Activated B cell treated with CpG ODN at 0.5 μM for 24 hours (primary cell): ENCODE data around the gene ISL1. TPM values are rescaled to one million over a fixed set of nuclear protein-coding genes. Genes with fewer than 3 reads are reported as not detected.

Source experiments
- ATAC-seq: fragments of 200-7000 bp; cut with Tn5 transposase; one replicate; pipeline ENCODE4 v1.10.0; 2021; ENCODE audit warnings: low read depth, mild to moderate bottlenecking, moderate library complexity
- CTCF ChIA-PET: fragments of 350-600 bp; sonication (Branson Sonifier 250); formaldehyde crosslinking; loops from one replicate; lab custom pipeline; 2021; ENCODE audit warnings: antibody characterized with exemption; lab: Charles Lee
- POLR2A ChIA-PET: fragments of 350-600 bp; sonication (Branson Sonifier 250); formaldehyde crosslinking; loops from one replicate; lab custom pipeline; 2021; ENCODE audit warnings: antibody characterized with exemption; lab: Charles Lee
- DNase-seq: peaks from one replicate; pipeline ENCODE4 v3.0.0; 2022
- H3K27ac Mint-ChIP-seq: one replicate; pipeline ENCODE4 v1.8.0; 2020; ENCODE audit warnings: mixed read lengths
- H3K27me3 Mint-ChIP-seq: one replicate; pipeline ENCODE4 v1.8.0; 2021; ENCODE audit warnings: mixed read lengths
- H3K36me3 Mint-ChIP-seq: one replicate; pipeline ENCODE4 v1.8.0; 2021; ENCODE audit warnings: low read depth, mixed read lengths
- H3K4me1 Mint-ChIP-seq: one replicate; pipeline ENCODE4 v1.8.0; 2021; ENCODE audit warnings: mixed read lengths
- H3K4me3 Mint-ChIP-seq: one replicate; pipeline ENCODE4 v1.8.0; 2020; ENCODE audit warnings: mild to moderate bottlenecking, mixed read lengths
- H3K9me3 Mint-ChIP-seq: one replicate; pipeline ENCODE4 v1.8.0; 2020; ENCODE audit warnings: mixed read lengths
- intact Hi-C: fragments of 100-400 bp; cut with micrococcal nuclease; formaldehyde crosslinking; loops from one replicate; pipeline ENCODE4 v1.15.1; 2024
- total RNA-seq: library from RNA; stranded (reverse); gene quantifications from 2 replicates; pipeline ENCODE4 v1.2.3, GENCODE V29; 2022
- TF ChIP-seq, protein P1 (sequence below): fragments of 200-600 bp; IDR thresholded peaks from one replicate; pipeline ENCODE4 v1.8.0; 2022; ENCODE audit warnings: antibody characterized with exemption, mild to moderate bottlenecking

The ISL1 gene
- total RNA-seq, 1 donor from 2014 or later = not detected

DNA sequence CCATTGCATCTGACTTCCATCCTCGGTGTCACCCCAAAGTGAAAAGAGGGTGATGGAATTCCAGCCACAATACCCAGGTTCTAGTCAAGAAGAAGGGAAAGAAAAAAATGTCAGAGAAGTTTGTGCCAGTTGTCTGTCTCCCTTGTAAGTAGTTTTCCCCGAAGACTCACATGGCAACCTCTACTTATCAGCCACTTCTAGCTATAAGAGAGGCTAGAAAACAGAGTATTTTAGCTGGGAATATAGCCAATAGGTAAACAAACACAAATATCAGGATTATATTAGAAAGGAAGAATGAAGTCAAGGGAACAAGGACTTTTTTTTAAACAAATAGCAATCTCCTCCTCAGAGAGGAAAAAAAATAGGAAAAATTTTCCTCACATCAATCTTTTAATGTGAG is 12.2 kb upstream of the ISL1 start:
- Mint-ChIP-seq H3K27ac (no peak overlapping the region), H3K4me3 (no peak overlapping the region), H3K36me3 (no peaks in the 10 kb centered on the region), H3K9me3 (peaks cover 2% of the 10 kb centered on the region), H3K4me1 (no peaks in the 10 kb centered on the region), H3K27me3 (no peaks in the 10 kb centered on the region)
- ChIA-PET POLR2A (no interaction called here), CTCF (no interaction called here)
- intact Hi-C loops = no loop called here
- no peak for DNase-seq
- TF ChIP-seq, protein P1, sequence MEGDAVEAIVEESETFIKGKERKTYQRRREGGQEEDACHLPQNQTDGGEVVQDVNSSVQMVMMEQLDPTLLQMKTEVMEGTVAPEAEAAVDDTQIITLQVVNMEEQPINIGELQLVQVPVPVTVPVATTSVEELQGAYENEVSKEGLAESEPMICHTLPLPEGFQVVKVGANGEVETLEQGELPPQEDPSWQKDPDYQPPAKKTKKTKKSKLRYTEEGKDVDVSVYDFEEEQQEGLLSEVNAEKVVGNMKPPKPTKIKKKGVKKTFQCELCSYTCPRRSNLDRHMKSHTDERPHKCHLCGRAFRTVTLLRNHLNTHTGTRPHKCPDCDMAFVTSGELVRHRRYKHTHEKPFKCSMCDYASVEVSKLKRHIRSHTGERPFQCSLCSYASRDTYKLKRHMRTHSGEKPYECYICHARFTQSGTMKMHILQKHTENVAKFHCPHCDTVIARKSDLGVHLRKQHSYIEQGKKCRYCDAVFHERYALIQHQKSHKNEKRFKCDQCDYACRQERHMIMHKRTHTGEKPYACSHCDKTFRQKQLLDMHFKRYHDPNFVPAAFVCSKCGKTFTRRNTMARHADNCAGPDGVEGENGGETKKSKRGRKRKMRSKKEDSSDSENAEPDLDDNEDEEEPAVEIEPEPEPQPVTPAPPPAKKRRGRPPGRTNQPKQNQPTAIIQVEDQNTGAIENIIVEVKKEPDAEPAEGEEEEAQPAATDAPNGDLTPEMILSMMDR = no peak
- ATAC-seq = no peak

DNA sequence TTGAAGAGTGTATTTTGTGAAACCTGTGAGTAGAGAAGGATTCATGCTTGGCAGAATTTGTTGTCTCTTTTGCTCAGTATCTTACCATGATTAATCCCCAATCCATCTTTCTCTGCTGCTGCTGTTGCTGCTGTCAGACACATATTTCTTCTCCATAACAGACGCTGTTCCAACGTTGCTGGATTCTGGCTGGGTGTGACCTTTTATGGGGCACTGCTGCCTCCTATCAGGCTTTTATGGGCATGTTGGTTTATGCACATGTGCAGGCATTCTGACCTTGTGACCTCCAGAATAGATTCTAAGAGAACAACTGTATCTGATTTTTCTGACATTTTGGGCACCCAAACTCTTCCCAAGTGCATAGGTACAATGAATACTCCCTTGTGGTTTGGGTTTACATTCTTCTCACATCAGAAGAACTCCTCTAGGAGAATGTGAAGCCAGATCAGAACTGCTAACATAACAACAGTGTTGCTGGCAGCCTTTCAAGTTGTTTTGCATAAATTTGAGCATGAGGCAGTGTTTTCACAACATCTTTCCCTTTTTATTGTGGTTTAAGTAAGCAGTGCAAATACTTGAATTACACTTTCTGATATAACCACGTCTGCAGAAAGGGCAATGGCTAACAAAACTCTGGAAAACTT is 9.2 kb upstream of the ISL1 start:
- intact Hi-C loops = no loop called here
- ATAC-seq (no peak), DNase-seq (no peak)
- Mint-ChIP-seq H3K4me3 (no peak overlapping the region), H3K27ac (no peak overlapping the region), H3K4me1 (no peaks in the 10 kb centered on the region), H3K9me3 (peaks cover 2% of the 10 kb centered on the region), H3K36me3 (no peaks in the 10 kb centered on the region), H3K27me3 (peaks cover 25% of the 10 kb centered on the region)
- ChIA-PET CTCF (no interaction called here), POLR2A (no interaction called here)
- TF ChIP-seq, protein P1 = no peak

DNA sequence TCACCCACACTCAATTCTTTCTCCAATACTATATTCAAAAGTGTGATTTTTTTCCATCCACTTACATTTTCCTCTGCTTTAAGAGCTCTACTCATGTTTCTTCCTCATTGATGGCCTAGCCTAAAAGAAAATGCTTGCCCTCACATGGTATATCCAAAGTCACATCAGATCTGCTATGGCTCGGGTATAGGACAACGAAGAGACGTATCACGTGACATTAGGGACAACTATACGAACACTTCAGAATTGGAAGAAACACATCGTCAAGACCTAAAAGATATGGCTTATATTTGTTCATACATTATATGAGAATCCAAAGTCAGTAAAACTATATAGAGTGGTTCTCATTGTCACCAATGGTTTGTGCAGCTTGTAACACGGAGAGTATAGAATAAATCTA is 8.2 kb upstream of the ISL1 start:
- no peak overlapping the region for H3K4me3 Mint-ChIP-seq
- CTCF ChIA-PET = no interaction called here
- POLR2A ChIA-PET = no interaction called here
- ATAC-seq (no peak), DNase-seq (no peak)
- peaks cover 33% of the 10 kb centered on the region for H3K27me3 Mint-ChIP-seq
- TF ChIP-seq, protein P1 = no peak
- H3K36me3 Mint-ChIP-seq = no peaks in the 10 kb centered on the region
- intact Hi-C loops = no loop called here
- H3K27ac Mint-ChIP-seq = no peak overlapping the region
- H3K4me1 Mint-ChIP-seq = no peaks in the 10 kb centered on the region
- peaks cover 2% of the 10 kb centered on the region for H3K9me3 Mint-ChIP-seq

DNA sequence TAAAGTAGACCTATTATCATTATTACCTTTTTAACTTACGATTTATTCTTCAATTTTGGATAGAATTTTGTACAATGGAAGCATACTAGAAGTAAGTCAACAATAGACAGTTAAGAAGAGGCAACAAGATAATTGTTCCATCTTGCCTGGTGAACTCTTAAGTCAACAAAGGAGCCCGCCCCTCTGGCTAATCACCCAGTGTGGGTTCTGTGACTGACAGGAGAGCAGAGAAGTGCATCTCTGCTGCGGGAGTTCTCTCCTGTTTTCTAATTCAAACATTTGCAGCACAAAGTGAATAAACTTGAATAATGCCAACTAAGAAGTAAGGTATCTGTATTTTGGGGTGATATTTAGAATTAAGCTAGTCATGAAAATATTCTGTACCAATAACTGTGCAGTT is 6.7 kb upstream of the ISL1 start:
- Mint-ChIP-seq H3K36me3 (no peaks in the 10 kb centered on the region), H3K9me3 (peaks cover 2% of the 10 kb centered on the region), H3K27me3 (peaks cover 43% of the 10 kb centered on the region), H3K4me1 (no peaks in the 10 kb centered on the region), H3K27ac (no peak overlapping the region), H3K4me3 (no peak overlapping the region)
- no peak for ATAC-seq
- intact Hi-C loops = no loop called here
- TF ChIP-seq, protein P1 = no peak
- ChIA-PET POLR2A (no interaction called here), CTCF (no interaction called here)
- DNase-seq = no peak

DNA sequence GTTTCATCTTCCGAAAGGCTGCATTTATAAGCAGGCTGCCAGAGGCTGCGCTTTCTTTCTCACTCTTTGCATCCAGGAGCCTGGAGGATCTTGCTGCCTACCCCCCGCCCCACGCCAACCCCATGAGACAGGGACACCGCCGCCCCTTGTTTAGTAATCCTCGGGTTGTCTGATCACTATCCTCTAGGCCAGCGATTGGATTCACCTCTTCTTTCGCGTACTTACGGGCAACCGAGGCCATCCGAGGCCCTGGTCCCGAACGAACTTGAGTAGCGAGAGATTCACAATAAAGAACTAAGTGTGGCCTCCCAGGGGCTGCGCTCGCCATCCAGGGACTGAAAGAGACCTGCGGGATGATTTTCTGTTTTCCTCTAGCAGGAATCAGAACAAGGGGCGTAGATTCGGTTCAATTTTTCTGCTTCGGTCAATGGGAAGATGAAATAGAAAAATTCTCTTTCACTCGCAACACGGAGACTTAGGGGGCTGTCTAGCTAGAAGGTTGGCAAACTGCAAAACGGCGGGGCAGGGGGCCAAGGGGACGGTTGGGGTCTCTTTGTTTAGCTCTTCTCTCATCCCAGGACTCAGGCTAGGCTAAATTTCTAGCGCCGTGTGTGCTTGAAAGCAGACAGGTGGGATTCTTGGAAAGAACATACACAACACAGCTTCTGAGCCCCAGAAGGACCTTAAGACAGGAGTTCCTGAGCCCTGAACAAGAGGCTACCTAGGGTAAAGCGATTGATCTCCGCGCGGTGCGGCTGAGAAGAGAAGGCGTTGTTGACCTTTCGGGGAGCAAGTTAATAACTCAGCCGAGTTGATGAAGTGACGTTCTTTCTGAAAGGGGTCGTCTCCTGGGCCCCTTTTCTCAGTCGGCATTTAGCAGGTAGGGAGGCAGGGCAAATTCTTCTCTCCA is 5.8 kb upstream of the ISL1 start:
- Mint-ChIP-seq H3K27ac (no peak overlapping the region), H3K4me1 (no peaks in the 10 kb centered on the region), H3K27me3 (peaks cover 52% of the 10 kb centered on the region), H3K9me3 (peaks cover 2% of the 10 kb centered on the region), H3K36me3 (no peaks in the 10 kb centered on the region), H3K4me3 (no peak overlapping the region)
- ChIA-PET POLR2A (no interaction called here), CTCF (no interaction called here)
- intact Hi-C loops = no loop called here
- ATAC-seq (no peak), DNase-seq (no peak)
- TF ChIP-seq, protein P1 = no peak
